GM18519 (cell line): ENCODE measurements around the gene ACTL7B.
"Not testable (repeated sequence)": the region's sequence is repeated elsewhere in the genome, so short reads cannot be mapped to it uniquely, and the experiment has no call there.

Experiments used
- ATAC-seq: cut with Tn5 transposase; IDR thresholded peaks from one replicate; pipeline ENCODE4 v1.9.1; 2021; ENCODE audit warnings: mild to moderate bottlenecking, moderate library complexity; ENCODE audit not compliant: unreplicated experiment, low FRiP score

Gene ACTL7B

DNA sequence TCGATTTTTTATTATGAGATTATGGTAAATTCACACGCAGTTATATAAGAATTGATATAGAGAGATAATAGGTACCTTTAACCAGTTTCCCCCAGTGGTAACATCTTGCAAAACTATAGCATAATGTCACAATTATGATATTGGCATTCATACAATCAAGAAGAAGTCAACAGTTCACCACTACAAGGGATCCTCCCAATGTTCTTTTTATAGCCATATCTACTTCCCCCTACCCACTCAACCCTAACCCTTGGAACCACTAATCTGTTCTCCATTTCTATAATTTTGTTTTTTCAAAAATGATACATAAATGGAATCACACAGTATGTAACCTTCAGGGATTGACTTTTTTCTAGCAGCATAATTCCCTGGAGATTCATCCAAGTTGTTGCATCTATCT, 9.8 kb downstream of the ACTL7B start:
- ATAC-seq: no peak

DNA sequence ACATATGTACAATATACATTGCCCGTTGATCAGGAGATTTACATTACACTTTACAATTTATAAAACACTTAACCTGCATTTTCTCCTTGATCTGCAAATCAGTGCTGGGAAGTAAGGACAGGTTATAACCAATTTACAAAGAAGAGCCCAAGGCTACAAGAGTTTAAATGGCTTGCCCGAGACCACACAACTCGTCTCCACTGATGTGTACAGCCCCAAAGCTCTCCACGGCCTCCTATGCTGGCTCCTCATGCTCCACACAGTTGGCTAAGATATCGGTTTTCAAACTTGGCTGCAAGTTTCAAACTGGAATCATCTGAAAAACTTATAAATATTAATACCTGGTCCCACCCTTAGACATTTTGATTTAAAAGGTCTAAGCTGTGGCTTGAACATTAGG, 10.3 kb downstream of the ACTL7B start:
- ATAC-seq: no peak

DNA sequence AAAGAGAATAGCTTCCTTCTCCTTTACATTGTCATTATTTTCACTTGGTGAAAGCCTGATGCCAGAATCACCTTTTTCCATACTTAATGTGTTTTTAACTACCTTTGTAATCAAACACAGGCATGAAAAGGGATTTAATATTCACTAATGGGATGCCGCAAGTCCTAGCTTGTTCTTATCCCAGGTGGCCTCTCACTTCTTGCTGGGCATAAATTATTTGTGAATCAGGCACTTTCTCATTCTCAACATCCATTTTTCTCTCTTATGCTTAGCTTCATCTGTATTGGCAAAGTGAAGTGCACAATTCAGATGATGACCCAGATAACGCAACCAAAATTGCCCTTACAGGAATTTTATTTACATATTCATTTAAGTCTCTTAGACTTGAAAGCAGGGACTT, 10.9 kb downstream of the ACTL7B start:
- no peak for ATAC-seq

DNA sequence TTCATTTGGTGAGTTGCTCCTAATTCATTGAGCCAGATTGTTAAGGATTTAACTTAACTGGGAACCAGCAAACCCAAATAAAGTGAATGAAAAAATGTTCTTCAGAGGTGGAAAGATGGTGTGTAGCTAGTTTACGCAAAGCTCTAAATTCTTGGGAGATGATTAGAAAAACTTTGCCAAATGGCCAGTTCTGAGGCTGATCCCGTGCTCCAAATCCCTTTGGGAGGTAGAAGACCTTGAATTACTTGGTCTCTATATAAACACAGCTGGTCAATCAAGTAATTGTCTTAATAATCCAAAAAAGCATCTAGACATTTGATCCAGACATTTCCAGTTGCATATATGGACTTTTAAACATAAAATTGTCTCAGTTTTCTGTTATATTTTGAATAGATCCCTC, 11.4 kb downstream of the ACTL7B start:
- no peak for ATAC-seq

DNA sequence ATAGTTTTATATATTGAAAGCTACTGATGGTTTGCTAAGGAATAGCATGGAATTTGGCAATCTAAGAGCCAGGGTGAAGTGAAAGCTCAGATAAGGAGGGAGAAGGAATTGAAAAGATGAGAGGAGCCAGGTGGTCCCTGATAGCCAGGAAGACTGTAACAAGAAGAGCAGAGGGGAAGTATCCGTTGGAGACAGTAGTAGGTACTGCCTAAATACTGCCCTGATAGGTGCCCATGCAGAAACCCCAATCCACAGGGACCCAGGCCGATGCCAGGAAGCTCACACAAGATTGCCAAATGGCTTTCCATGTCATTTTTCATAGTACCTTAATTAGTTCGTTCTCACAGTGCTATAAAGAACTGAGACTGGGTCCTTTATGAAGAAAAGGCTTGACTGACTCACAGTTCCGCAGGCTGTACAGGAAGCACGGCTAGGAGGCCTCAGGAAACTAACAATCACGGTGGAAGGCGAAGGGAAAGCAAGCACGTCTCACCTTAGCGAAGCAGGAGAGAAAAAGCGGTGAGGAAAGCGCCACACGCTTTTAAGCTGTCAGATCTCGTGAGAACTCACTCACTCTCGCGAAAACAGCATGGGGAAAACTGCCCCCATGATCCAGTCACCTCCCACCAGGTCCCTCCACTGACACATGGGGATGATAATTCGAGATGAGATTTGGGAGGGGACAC, 13.0 kb downstream of the ACTL7B start:
- no peak for ATAC-seq

DNA sequence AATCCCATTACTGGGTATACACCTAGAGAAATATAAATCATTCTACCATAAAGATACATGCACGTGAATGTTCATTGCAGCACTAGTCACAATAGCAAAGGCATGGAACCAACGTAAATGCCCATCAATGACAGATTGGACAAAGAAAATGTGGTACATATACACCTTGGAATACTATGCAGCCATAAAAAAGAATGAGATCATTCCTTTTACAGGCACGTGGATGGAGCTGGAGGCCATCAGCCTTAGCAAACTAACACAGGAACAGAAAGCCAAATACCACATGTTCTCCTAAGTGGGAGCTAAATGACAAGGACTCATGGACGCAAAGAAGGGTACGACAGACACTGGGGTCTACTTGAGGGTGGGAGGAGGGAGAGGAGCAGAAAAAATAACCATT, 16.2 kb downstream of the ACTL7B start:
- ATAC-seq: not testable (repeated sequence)

DNA sequence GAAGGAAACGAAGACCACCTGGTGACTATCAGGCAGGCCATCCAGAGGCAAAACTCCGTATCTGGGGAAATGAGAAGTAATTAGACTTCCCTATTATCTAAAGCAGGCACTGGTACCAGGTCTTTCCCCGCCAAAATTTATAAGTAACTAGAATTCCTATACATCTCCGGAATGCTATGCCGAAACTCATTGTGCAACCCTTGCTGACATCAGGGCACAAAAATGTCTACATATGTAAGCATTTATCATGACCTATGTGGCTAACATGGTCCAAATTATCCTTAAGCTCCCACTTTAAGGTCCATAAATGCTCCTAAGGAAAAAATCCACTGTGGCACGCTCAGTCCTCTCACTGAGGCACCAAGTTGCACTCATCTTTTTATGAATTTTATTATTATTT, 17.8 kb downstream of the ACTL7B start:
- no peak for ATAC-seq

DNA sequence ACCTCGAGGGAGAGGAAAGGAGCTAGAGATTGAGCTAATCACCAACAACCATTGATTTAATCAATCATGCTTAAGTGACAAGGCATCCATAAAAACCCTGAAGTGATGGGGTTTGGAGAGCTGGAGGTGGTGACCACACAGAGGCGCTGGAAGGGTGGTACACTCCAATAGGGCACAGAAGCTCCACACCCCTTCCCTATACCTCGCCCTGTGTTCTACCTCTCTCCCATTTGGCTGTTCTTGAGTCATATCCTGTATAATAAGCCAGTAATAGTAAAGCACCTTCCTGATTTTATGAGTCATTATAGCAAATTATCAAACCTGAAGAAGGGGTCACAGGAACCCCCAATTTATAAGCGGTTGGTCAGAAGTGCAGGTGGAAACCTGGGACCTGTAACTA, 18.3 kb downstream of the ACTL7B start:
- no peak for ATAC-seq

DNA sequence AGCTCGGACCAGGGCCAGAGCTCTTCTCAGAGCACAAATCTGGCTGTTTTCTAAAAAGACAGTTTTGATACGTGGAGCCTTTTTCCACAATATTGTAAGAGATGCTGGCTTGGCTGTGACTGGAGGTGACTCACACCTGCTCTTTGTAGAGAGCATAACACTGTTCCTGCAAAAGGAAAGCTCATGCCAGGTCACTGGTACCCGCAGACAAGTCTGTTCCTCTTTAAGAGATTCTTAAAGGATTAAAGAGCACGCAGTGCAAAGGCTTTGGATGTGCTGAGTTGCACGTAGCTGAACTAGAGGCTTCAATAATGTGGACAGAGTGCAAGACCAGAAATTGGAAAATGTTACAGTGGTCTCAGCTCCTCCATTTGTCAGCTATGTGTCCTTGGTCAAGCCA, 19.0 kb downstream of the ACTL7B start:
- ATAC-seq: no peak

DNA sequence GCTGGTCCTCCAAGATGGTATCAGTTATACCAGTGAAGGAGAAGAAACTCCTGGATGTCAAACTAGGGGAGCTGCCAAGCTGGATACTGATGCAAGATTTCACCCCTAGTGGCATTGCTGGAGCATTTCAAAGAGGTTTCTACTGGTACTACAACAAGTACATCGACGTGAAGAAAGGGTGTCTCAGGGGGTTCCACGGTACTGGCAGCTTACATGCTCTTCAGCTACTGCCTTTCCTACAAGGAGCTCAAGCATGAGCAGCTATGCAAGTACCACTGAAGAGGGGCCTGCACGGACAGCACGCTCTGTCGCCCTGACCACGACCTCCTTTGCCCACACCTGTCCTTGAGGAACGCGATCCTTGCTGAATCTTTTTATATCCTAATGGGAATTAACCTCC, 19.5 kb downstream of the ACTL7B start:
- ATAC-seq: no peak

DNA sequence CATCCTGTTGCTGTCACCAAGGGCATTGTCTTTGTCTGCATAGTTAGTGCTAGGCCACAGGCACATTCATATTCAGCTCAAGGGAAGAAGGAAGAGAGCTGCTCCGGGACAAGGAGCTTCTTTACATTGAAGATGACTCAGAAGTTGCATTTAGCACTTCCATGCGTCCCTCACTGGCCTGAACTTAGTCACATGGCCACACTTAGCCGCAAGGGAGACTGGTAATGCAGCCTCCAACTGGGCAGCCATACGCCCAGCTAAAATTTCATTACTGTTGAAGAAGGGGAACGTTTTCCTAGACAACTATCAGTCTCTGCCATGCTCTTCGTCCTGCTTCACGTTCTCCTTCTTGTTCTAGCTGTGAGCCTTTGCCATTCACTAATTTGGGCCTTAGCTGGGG, 20.0 kb downstream of the ACTL7B start:
- ATAC-seq: no peak

DNA sequence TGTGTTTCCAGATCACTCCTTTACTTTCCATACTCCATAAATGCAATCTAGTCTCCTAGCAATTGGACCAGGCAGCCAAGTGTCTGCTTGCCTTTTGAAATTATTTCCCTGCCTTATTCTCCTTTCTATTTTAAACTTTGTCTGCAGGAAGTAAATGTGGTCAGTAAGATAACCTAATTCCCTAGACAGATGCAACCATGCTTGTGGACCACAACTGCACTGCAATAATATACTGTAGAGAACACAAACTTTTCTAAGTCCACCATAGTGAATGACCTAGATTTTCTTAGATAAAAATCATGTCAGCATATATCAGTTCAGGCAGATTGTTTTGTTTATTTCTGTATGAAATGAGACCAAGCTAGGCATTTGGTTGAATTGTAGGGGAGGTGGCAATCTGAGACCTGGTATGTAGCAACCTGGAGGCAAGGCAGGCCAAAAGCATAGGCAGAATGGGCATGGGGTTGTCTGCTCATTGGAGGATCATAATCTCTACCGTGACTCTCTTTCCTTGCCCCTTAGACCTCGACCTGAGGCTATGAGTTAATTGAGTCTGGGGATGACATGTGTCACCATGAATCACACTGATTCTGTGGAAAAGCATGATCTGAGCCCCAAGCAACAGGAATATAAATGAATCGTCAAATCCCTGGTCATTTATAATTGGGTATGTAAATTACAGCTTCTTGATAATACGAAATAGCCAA, 20.7 kb downstream of the ACTL7B start:
- ATAC-seq: no peak

DNA sequence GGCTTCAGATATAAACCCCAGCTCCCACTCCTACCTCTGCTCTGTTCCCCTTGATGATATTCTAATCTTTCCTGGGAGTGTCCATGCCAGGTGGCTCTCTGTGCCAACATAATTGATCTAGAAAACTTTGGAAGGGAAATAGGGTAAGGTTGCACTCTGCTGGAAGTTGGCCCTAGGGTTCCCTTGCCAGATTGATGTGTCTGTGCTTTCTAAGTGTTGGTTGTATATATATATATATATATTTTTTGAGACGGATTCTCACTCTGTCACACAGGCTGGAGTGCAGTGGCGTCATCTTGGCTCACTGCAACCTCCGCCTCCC, 23.6 kb downstream of the ACTL7B start:
- no peak for ATAC-seq

DNA sequence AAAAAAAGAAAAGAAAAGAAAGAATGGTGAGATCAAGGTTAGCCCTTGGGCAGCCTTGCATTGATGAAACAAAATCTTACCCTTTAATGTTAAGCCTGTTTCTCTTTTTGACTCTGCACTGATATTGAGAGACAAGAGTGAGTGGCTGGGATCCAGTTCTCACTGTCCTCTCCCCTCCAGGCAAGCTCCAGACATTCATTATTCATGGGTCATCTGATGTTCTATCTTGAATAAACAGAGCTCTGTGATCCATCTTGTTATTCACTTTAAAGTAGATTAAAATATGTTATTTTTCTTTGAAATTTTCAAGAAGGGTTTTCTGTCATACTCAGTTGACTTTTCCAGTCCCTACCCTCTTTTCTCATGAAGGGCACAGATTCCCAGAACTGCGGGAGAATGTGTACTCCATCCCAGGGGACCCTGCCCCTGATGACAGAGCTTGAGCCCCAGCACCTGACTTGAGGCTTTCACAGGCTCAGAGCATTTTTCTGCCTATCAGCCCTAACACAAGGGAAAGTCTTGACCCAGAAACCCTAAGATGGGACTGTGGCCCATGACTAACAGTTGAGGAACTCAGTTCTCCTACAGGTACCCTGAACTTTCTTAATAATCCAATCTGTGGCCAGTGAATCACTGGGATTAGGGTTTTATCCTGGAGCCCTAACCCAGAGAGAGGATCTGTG, 24.1 kb downstream of the ACTL7B start:
- ATAC-seq: no peak

DNA sequence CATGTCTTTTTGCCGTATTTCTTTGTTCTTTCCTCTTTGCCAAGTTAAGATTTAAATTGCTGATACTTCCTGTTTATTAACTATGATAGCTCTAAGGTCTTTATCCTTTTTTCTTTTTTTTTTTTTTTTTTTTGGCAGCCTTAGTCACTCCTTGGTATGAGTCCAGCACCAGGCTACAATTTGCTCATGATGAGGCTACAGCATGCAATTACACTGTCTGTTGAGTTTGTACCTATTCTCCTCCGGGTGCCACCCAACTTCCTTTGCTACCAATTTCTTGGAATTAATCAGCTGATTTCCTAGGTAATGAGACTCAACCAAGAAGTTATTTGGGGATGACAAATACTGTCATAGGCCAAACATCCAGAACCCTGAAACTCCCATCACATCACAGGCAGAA, 25.5 kb downstream of the ACTL7B start:
- no peak for ATAC-seq

DNA sequence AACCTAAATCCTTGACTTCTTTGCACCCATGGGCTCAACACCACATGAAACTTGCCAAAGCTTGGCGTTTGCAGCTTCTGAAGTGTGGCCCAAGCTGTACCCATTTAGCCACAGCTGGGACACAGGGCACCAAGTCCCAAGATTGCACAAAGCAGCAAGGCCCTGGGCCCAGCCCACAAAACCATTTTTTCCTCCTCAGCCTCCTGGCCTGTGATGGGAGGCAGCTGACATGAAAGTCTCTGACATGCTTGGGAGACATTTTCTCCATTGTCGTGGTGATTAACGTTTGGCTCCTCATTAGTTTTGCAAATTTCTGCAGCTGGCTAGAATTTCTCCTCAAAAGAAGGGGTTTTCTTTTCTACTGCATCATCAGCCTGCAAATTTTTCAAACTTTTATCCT, 32.0 kb downstream of the ACTL7B start:
- ATAC-seq: no peak

DNA sequence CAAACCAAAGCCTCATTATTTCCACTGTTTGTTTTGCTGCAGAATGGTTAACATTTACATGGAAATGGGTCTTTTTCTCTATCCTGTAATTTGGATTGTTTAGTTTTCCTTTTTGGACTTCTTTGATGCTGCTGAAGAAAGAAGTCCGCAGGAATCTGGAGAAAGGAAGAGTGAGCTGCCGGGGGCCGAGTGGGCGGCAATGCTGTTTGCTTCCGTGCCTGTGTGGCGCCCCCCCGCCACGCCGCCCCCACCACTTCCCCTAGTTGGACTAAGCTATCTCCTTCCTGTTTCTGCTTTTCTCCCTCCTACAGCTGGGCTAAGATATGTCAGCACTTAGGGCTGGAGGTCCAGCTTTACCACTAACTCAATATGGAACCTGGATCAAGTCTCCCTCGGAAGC, 39.7 kb downstream of the ACTL7B start:
- ATAC-seq: no peak

DNA sequence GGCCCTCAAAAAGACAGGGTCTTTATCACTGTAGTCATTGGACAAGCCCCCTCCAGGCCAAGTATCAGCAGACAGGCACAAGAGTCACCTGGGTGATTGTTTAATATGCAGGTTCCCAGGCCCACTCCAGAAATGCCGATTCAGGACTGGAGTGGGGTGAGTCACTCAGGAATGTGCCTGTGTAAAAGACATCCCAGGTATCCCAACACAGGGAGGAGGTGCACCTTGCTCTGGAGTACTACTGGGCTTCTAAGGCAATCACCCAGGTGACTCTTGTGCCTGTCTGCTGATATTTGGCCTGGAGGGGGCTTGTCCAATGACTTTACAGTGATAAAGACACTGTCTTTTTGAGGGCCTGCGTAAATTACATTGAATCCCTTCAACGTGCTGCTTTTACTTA, 40.6 kb downstream of the ACTL7B start:
- ATAC-seq: no peak

DNA sequence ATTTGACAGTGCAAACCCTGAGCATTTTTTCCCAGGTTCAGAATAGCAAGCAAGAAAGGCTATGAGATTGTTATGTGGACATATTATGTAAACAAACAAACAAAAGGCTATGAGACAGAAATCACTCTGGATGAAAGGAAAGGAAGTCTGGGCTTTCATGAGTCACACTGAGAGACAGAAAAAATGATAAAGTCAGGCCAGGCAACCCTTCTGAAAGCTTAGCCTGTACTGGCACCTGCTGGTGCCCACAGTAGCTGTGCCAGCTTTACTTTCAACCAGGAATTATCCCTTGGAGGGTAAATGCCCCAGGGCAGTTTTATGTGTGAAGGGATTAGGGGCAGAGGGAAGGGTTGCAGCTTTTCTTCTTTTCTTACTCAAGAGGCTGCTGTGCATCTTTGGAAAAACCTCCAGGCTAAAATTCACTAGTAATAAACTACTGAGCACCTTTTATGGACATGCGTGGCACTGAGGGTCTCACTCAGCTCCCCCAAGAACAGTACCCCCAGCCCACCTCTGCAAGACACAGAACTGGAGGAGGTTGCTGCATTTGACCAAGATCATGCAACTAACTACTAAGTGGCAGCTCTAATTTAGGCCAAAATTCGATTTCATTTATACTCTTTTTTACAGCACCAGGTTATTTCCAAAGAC, 41.7 kb downstream of the ACTL7B start:
- ATAC-seq: no peak

DNA sequence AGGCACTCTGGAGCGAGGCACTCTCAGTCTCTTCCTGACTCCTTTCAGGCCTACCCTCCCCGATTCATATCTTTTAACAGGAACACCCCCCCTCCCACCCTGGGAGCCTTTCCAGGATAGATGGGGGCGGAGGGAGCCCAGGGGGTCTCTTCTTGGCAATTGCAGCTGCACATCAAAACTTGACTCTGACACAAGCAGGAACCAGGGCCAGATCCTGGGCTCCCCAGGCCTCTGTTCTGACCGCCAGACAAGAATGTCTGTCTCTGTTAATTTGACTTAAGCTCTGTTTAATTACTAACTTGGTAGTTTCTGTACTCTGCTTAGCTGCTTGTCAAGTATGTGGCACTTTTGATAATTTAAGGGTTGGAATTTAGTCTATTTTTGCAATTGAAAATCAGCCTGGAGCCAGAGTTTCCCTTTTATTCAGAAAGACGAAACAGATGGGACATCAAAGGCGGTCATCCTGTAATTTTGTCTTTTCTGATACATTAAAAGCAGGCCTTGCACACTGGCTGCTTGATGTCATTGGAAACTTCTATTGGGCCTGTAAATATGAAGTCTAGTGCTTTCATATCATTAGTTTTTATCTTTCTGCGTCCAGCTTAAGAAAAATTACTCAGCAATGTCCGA, 43.3 kb downstream of the ACTL7B start:
- no peak for ATAC-seq

DNA sequence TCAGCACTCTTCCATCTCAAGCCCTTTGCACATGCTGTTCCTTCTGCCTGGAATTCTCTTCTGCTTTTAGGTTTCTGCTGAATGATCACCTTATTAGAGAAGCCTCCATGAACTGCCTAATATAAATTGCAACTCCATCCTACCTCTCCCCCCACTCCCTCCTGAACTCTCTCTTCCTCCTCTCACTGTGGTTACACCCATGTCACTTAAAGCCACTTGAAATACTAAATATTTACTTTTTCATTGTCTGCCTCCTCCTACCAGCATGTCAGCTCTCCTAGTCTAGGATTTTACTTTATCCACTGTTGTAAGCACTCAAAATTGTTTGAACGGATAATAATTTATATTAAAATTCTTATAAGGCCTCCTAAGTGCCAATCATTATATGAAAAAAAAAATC, 43.8 kb downstream of the ACTL7B start:
- no peak for ATAC-seq
